ENCODE data around the gene DAAM1. TPM values are rescaled to one million over a fixed set of nuclear protein-coding genes. Genes with fewer than 3 reads are reported as not detected.

The DAAM1 gene
- total and polyA plus RNA-seq, 2 donors (not counting 1 experiment from before 2014, with no cell fraction given): 11.2 to 34.3 TPM

DNA sequence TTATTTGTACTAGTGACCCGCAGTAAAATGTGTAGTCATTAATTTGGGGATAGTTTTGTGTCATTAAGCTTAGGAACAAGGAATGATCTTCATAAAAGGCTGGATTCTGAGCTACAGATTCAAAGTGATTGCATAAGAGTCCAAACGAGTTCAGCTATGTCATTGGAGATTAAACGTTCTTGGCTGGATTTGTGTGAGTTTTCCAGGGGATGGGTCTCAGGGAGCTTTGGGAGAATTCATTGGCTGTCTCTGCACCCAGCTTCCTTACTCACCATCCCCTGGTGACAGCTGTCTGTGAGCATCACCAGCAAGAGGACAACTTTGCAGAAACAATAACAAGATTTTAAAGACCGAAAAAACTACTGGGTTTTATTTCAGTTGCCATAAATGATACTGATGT is 130.4 kb downstream of the DAAM1 start:
- Mint-ChIP-seq H3K27me3 (no peaks in the 10 kb centered on the region), H3K27ac (no peak overlapping the region), H3K4me3 (no peak overlapping the region), H3K4me1 (peaks cover 35% of the 10 kb centered on the region), H3K9me3 (ENCODE audit: insufficient read depth) (no peaks in the 10 kb centered on the region)
- ATAC-seq (ENCODE audit: low read depth) (no peak), DNase-seq (no peak)
- H3K9ac ChIP-seq (ENCODE audit: low read length): no peak overlapping the region
- no peaks in the 10 kb centered on the region for H3K9me3 ChIP-seq (ENCODE audit: control extremely low read depth in 1 of 3, control insufficient read depth in 2 of 3, insufficient read depth in 1 of 3, low read length in 2 of 3)
- intact Hi-C loops (cut with micrococcal nuclease): no loop called here
- H3K4me3 ChIP-seq (ENCODE audit: control extremely low read depth in 1 of 5, extremely low read depth in 1 of 5, insufficient read depth in 1 of 5, low read depth in 2 of 5, low read length in 4 of 5): no peak overlapping the region
- no peak overlapping the region for H3K4me2 ChIP-seq (replicated peaks; ENCODE audit: low read depth, low read length, poor library complexity, severe bottlenecking)
- CTCF ChIA-PET: no interaction called here
- peaks cover 9 to 13% of the 10 kb centered on the region in 2 donors for H3K4me1 ChIP-seq (ENCODE audit: control insufficient read depth in 2 of 2, insufficient read depth in 2 of 2, low read length in 2 of 2)
- no peak overlapping the region for H3K27ac ChIP-seq (ENCODE audit: low read length in 2 of 2)
- peaks cover 0 to 7% of the 10 kb centered on the region in 2 experiments for H3K36me3 ChIP-seq (replicated peaks in 1 of 2; ENCODE audit: control extremely low read depth in 1 of 2, control insufficient read depth in 1 of 2, extremely low read depth in 1 of 2, insufficient read depth in 2 of 2, low read length in 1 of 2)
- POLR2A ChIA-PET: no interaction called here
- H4K20me1 ChIP-seq (ENCODE audit: control insufficient read depth, insufficient read depth, low read length, poor library complexity, severe bottlenecking): no peaks in the 10 kb centered on the region
- no peaks in the 10 kb centered on the region for H3K27me3 ChIP-seq (replicated peaks in 1 of 4; ENCODE audit: control extremely low read depth in 1 of 4, control insufficient read depth in 3 of 4, insufficient read depth in 4 of 4, low read length in 3 of 4)
- WGBS (ENCODE audit: insufficient coverage): 86% methylated on average over 1 of the region's 4 CpGs
- H2AFZ ChIP-seq (ENCODE audit: insufficient read depth, low read depth, low read length, poor library complexity, severe bottlenecking): no peak overlapping the region
- no peak for TF ChIP-seq EZH2 (IDR thresholded peaks at IDR 0.05; ENCODE audit: borderline replicate concordance, insufficient read depth, low read depth, low read length, poor library complexity, severe bottlenecking)
- TF ChIP-seq, protein P1, sequence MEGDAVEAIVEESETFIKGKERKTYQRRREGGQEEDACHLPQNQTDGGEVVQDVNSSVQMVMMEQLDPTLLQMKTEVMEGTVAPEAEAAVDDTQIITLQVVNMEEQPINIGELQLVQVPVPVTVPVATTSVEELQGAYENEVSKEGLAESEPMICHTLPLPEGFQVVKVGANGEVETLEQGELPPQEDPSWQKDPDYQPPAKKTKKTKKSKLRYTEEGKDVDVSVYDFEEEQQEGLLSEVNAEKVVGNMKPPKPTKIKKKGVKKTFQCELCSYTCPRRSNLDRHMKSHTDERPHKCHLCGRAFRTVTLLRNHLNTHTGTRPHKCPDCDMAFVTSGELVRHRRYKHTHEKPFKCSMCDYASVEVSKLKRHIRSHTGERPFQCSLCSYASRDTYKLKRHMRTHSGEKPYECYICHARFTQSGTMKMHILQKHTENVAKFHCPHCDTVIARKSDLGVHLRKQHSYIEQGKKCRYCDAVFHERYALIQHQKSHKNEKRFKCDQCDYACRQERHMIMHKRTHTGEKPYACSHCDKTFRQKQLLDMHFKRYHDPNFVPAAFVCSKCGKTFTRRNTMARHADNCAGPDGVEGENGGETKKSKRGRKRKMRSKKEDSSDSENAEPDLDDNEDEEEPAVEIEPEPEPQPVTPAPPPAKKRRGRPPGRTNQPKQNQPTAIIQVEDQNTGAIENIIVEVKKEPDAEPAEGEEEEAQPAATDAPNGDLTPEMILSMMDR (IDR thresholded peaks at IDR 0.05): no peak
- no peaks in the 10 kb centered on the region for H3K79me2 ChIP-seq (ENCODE audit: control insufficient read depth, insufficient read depth, low read length)

DNA sequence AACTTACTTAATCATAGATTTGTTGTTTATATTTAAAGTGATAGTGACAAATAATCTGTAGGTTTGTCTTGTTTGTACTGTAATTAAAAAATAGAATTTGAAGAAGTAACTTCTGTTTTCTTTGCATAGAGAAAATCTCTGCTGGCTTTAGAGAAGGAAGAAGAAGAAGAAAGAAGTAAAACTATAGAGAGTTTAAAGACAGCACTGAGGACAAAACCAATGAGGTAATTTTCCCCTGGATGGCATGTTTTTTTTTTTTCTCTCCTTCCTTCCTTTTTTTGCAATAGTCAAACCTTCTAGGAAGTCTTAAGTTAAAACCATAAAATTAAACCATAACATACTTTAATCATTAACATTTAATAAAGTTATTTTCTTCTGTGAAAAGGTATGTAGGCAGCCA is 131.9 kb downstream of the DAAM1 start:
- Histone ChIP-seq H2AFZ (ENCODE audit: insufficient read depth, low read depth, low read length, poor library complexity, severe bottlenecking) (no peak overlapping the region), H3K27ac (ENCODE audit: low read length in 2 of 2) (no peak overlapping the region), H3K4me2 (replicated peaks; ENCODE audit: low read depth, low read length, poor library complexity, severe bottlenecking) (no peak overlapping the region), H3K9ac (ENCODE audit: low read length) (no peak overlapping the region), H3K36me3 (replicated peaks in 1 of 2; ENCODE audit: control extremely low read depth in 1 of 2, control insufficient read depth in 1 of 2, extremely low read depth in 1 of 2, insufficient read depth in 2 of 2, low read length in 1 of 2) (peaks cover 0 to 9% of the 10 kb centered on the region in 2 experiments), H3K79me2 (ENCODE audit: control insufficient read depth, insufficient read depth, low read length) (no peaks in the 10 kb centered on the region), H3K9me3 (ENCODE audit: control extremely low read depth in 1 of 3, control insufficient read depth in 2 of 3, insufficient read depth in 1 of 3, low read length in 2 of 3) (no peaks in the 10 kb centered on the region), H3K4me1 (ENCODE audit: control insufficient read depth in 2 of 2, insufficient read depth in 2 of 2, low read length in 2 of 2) (peaks cover 9 to 13% of the 10 kb centered on the region in 2 donors), H4K20me1 (ENCODE audit: control insufficient read depth, insufficient read depth, low read length, poor library complexity, severe bottlenecking) (no peaks in the 10 kb centered on the region), H3K4me3 (ENCODE audit: control extremely low read depth in 1 of 5, extremely low read depth in 1 of 5, insufficient read depth in 1 of 5, low read depth in 2 of 5, low read length in 4 of 5) (no peak overlapping the region), H3K27me3 (replicated peaks in 1 of 4; ENCODE audit: control extremely low read depth in 1 of 4, control insufficient read depth in 3 of 4, insufficient read depth in 4 of 4, low read length in 3 of 4) (no peaks in the 10 kb centered on the region)
- ChIA-PET POLR2A (no interaction called here), CTCF (no interaction called here)
- Mint-ChIP-seq H3K9me3 (ENCODE audit: insufficient read depth) (no peaks in the 10 kb centered on the region), H3K4me1 (peaks cover 35% of the 10 kb centered on the region), H3K4me3 (no peak overlapping the region), H3K27ac (peak overlapping the region; percentile 15), H3K27me3 (no peaks in the 10 kb centered on the region)
- DNase-seq (no peak), ATAC-seq (ENCODE audit: low read depth) (no peak)
- no peak for TF ChIP-seq EZH2 (IDR thresholded peaks at IDR 0.05; ENCODE audit: borderline replicate concordance, insufficient read depth, low read depth, low read length, poor library complexity, severe bottlenecking)
- TF ChIP-seq, protein P1 (IDR thresholded peaks at IDR 0.05): no peak
- intact Hi-C loops (cut with micrococcal nuclease): no loop called here
